GM21390 (cell line): ENCODE results near the gene GCK.

ENCODE experiments used
- ATAC-seq: cut with Tn5 transposase; IDR thresholded peaks from one replicate; pipeline ENCODE4 v1.9.1; 2021; ENCODE audit not compliant: unreplicated experiment

GCK gene

GRCh38 chr7:44157116-44158080 lies 31.8 kb downstream of the GCK start:
- ATAC-seq = no peak

DNA sequence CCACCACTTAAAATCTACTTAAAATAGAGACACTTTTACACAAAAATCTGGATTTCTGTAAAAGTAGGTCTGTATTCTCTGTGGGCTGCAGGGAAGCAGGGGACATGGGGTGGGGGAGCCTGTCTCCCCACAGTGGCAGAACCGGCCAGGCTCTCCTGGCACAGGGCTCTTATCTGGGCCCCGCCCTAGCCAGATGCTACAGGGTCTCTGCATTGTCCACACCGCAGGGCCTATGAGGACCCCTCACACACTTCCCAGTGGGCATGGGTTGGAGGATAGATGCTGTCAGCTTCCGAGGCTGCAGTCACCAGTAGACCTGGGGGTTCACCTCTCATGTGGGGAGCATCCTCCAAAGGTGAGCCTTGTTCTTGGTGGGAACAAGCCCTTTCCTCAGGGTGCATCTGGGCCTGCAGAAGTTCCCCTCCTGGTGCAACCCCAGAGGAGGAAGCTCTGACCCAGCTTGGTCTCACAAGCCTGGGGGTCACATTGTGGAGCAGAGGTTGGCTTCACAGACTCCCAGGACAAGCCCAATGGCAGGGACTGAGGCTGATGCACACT lies 32.7 kb downstream of the GCK start:
- ATAC-seq = no peak

DNA sequence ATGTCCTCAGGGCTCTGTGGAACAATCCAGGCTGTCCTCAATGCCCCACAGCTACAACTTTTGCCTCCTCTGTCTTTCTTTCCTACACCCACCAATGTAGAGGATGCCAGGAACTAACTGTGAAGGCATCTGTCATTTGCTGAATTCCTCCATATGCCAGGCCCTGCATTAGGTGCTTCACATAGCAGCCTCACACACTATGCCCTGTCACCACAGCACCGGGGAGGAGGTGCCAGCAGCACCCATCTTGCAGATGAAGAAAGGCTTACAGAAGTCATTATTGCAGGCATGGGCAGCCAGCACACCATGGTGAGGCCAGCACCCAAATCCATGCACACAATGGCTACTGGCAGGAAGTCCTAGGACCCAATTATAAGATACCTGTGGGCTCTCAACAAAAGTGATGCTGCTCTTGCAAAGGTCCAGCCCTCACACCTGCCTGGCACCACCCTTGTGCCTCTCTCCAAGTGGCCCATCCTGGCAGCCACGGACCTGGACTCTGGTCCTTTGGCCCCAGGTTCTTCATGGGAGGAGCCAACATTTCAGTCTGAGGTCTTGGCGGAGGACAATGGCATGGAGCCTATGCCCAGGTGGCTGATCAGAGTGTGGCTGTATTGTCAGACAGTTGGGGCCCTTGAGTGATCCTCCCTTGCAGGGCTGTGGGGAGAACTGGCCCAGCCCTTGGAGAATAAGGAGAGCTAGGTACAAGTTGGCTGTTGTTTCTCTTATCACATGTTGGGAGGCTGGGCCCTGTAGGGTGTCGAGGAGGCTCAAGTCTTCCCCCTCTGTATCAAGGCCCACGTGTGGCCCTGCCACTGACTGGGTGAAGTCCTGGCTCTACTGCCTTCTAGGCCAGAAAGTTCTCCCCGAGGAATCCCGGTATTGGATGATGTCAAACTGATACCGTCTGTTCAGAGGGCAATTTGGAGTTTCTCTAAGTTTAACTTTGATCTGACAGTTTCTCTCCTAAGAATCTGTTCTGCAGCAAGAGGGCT lies 33.8 kb downstream of the GCK start:
- no peak for ATAC-seq

DNA sequence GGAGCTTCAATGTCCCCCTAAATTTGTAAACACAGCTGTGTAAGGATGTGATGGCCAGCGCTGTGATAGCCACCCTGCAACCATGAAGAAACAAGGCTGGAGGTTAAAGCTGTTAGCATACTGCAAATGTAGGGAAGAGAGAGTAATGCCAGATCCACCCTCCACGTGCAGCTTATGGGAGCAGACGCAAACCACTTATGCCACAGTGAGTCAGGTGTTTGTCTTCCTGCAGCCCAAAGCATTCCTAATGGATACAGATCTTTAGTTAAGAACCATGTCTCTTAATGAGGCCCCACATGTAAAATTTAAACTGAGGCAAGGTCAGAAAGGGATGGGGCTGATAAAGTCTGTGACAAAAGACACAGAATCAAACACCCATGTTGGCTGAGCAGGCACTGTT lies 34.5 kb downstream of the GCK start:
- no peak for ATAC-seq

- no peak for ATAC-seq
Measured at GRCh38 chr7:44153948-44154335, 35.3 kb downstream of the GCK start.

GRCh38 chr7:44152971-44153947 lies 36.0 kb downstream of the GCK start:
- ATAC-seq = no peak

GRCh38 chr7:44151956-44152355 lies 37.3 kb downstream of the GCK start:
- no peak for ATAC-seq

DNA sequence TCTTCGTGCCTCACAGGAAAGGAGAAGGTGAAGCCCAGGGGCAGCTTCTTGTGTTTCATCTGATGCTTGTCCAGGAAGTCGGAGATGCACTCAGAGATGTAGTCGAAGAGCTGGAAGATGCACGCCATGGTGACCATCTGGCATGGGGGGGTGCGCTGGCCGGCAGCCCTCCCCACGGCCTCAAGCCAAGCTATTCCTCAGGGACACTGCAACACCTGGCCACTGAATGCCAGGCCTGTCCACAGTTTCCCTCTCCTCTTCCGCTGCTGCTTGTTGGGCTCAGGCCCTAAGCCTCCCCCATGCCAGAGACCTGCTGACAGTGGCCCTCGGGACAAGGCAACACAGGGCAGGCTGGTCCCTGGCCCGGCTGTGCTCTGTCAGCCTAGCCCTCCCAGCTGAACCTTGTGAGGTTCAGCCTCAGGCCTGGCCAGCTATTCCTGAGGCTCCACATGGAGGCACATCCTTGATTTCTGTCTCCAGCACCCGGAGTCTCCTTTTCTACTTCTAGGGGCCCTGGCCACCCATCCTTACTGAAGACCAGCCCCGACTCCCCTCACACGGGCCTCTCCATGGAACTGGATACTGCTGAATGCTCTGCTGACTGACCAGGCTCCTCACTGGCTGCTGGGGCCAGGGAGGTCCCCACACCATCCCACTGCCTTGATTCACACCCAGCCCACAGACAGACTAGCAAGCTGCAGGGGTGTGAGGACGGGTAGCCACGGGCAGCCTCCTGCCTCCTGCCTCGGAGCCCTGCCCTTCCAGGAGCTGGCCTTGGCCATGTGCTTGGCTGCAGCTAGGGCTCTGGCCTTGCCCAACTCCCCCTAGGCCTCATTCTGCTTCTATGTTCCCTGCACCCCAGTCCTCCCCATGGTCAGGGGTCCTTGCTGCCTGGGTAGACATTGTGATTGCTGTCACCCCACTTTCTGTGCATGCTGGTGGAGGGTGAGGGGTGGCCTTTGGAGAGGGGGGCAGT lies 38.0 kb downstream of the GCK start:
- ATAC-seq = no peak

- ATAC-seq = no peak
Measured at GRCh38 chr7:44150466-44150832, 38.8 kb downstream of the GCK start.

- ATAC-seq = no peak
Measured at GRCh38 chr7:44149571-44150465, 39.4 kb downstream of the GCK start.

GRCh38 chr7:44148961-44149536 lies 40.2 kb downstream of the GCK start:
- ATAC-seq = no peak

DNA sequence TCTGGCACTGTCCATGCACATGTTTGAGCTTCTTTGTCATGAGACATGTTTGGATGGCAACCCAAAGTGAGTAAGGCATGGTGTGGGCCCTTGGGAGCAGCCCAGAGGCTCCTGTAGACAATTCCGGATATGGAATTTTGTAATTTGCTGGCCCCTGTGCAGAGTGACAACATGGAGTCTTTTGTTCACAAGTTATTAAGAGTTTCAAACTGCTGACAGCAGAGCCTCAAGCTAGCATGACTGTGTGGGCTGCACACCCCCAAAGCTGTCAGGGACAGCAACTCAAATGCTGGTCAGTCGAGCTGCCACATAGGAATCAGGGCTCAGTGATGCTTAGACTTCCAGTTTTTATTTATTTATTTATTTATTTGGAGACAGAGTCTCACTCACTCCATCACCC lies 41.1 kb downstream of the GCK start:
- no peak for ATAC-seq

DNA sequence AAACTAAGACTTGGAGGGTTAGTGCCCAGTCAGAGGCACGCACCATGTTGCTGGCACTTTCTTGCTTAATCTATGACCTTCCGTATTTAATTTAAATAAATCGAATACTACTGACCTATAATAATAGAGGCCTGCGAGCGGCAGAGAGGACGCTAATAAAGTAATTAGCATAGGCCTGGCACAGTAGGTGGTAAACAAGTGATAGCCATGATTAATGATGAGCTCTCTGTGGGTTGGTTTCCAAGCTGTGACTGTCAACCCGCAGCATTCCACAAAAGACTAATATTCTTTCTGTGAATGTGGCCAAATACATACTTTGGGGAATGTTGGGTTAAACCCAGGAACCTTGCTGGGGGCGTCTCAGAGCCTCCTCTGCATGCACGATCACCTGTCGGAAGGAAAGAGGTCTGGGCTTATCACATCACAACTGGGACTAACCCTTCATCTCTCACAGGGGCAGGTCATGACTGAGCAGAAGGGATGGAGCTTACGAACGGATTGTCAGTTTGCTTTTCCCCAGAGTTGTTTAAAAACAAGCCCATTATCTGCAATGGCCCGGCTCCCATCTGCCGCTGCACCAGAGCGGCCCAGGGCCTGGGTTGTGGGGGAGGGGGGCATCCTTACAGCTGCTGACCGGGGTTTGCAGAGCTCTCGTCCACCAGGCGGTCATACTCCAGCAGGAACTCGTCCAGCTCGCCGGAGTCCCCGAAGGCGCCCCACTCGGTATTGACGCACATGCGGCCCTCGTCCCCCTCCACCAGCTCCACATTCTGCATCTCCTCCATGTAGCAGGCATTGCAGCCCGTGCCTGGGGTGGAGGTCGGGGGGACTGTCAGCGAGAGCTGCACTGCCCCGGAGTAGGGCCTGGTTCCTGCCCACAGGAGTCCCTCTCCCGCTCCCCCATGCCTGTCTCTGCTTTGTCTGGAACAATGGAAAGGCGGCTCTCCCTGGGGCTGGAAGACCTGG lies 41.9 kb downstream of the GCK start:
- ATAC-seq = no peak

GRCh38 chr7:44145969-44146911 lies 43.0 kb downstream of the GCK start:
- no peak for ATAC-seq

- no peak for ATAC-seq
Measured at GRCh38 chr7:44145479-44145968, 43.7 kb downstream of the GCK start.
